H9 (cell line): ENCODE data around the gene PTPRN2. TPM values are rescaled to one million over a fixed set of nuclear protein-coding genes. Genes with fewer than 3 reads are reported as not detected.

Source experiments
- DNase-seq: peaks from one replicate; pipeline ENCODE4 v3.0.0-alpha.2; 2017
- H2AFZ ChIP-seq: one replicate; pipeline ENCODE4 v1.6.1; 2013; ENCODE audit warnings: mild to moderate bottlenecking, low read length, control low read depth, moderate library complexity
- H2AK5ac ChIP-seq: 2 replicates; pipeline ENCODE4 v1.6.1; 2013; ENCODE audit warnings: low read length, control low read depth, mixed read lengths; ENCODE audit not compliant: insufficient read length
- H2BK120ac ChIP-seq: one replicate; pipeline ENCODE4 v1.6.1; 2013; ENCODE audit warnings: low read depth, mild to moderate bottlenecking, low read length, control low read depth, inconsistent platforms; ENCODE audit not compliant: poor library complexity, severe bottlenecking
- H2BK12ac ChIP-seq: 2 replicates; pipeline ENCODE4 v1.6.1; 2013; ENCODE audit warnings: low read length, control low read depth, mixed read lengths, low read depth; ENCODE audit not compliant: insufficient read length
- H2BK15ac ChIP-seq: 2 replicates; pipeline ENCODE4 v1.6.1; 2013; ENCODE audit warnings: low read depth, low read length, control low read depth
- H2BK20ac ChIP-seq: one replicate; pipeline ENCODE4 v1.6.1; 2013; ENCODE audit warnings: low read depth, mild to moderate bottlenecking, low read length, control low read depth, inconsistent platforms; ENCODE audit not compliant: poor library complexity, severe bottlenecking
- H2BK5ac ChIP-seq: 2 replicates; pipeline ENCODE4 v1.6.1; 2013; ENCODE audit warnings: low read length, control low read depth, mixed read lengths; ENCODE audit not compliant: insufficient read length
- H3K14ac ChIP-seq: 2 replicates; pipeline ENCODE4 v1.6.1; 2013; ENCODE audit warnings: low read length, control low read depth; ENCODE audit not compliant: insufficient read depth
- H3K18ac ChIP-seq: 2 replicates; pipeline ENCODE4 v1.6.1; 2013; ENCODE audit warnings: low read depth, mild to moderate bottlenecking, mixed read lengths, low read length, control low read depth; ENCODE audit not compliant: insufficient read length
- H3K23ac ChIP-seq: 2 replicates; pipeline ENCODE4 v1.6.1; 2013; ENCODE audit warnings: low read length, control low read depth, mixed read lengths, low read depth; ENCODE audit not compliant: insufficient read length
- H3K23me2 ChIP-seq: 2 replicates; pipeline ENCODE4 v1.6.1; 2013; ENCODE audit warnings: low read depth, mild to moderate bottlenecking, mixed read lengths, low read length, control low read depth; ENCODE audit not compliant: insufficient read length, poor library complexity, severe bottlenecking
- H3K27ac ChIP-seq: 2 replicates; pipeline ENCODE4 v1.5.1; 2013; ENCODE audit warnings: low read length, control low read depth, mixed read lengths, low read depth; ENCODE audit not compliant: insufficient read length
- H3K27me3 ChIP-seq: 2 replicates; pipeline ENCODE4 v1.6.1; 2013; ENCODE audit warnings: low read length, control low read depth, inconsistent platforms; ENCODE audit not compliant: insufficient read depth
- H3K4ac ChIP-seq: 2 replicates; pipeline ENCODE4 v1.6.1; 2013; ENCODE audit warnings: low read depth, mild to moderate bottlenecking, control low read depth, inconsistent platforms, low read length, moderate library complexity
- H3K4me1 ChIP-seq: 2 replicates; pipeline ENCODE4 v1.6.1; 2013; ENCODE audit warnings: low read length, control low read depth, inconsistent platforms; ENCODE audit not compliant: insufficient read depth
- H3K4me2 ChIP-seq: 2 replicates; pipeline ENCODE4 v1.6.1; 2013; ENCODE audit warnings: low read length, control low read depth, mixed read lengths; ENCODE audit not compliant: insufficient read length, insufficient read depth
- H3K56ac ChIP-seq: 2 replicates; pipeline ENCODE4 v1.6.1; 2013; ENCODE audit warnings: low read depth, mild to moderate bottlenecking, mixed read lengths, low read length, control low read depth; ENCODE audit not compliant: insufficient read length
- H3K79me1 ChIP-seq: 2 replicates; pipeline ENCODE4 v1.6.1; 2013; ENCODE audit warnings: low read depth, mild to moderate bottlenecking, moderate library complexity, low read length, control low read depth, inconsistent platforms; ENCODE audit not compliant: insufficient read depth, poor library complexity, severe bottlenecking
- H3K79me2 ChIP-seq: 2 replicates; pipeline ENCODE4 v1.6.1; 2013; ENCODE audit warnings: low read length, control low read depth, inconsistent platforms; ENCODE audit not compliant: insufficient read depth
- H3K9ac ChIP-seq: 2 replicates; pipeline ENCODE4 v1.6.1; 2013; ENCODE audit warnings: low read length, control low read depth, mixed read lengths; ENCODE audit not compliant: insufficient read length; ENCODE audit errors: extremely low read depth
- H3K9me3 ChIP-seq: one replicate; pipeline ENCODE4 v1.6.1; 2013; ENCODE audit warnings: low read depth, low read length, inconsistent platforms; ENCODE audit not compliant: control insufficient read depth
- H3T11ph ChIP-seq: one replicate; pipeline ENCODE4 v1.6.1; 2013; ENCODE audit warnings: mild to moderate bottlenecking, low read length, control low read depth, inconsistent platforms
- H4K20me1 ChIP-seq: one replicate; pipeline ENCODE4 v1.6.1; 2013; ENCODE audit not compliant: control insufficient read depth, insufficient read length, insufficient read depth
- H4K5ac ChIP-seq: 2 replicates; pipeline ENCODE4 v1.6.1; 2013; ENCODE audit warnings: low read depth, mild to moderate bottlenecking, mixed read lengths, low read length, control low read depth; ENCODE audit not compliant: insufficient read length
- H4K8ac ChIP-seq: replicated peaks from 2 replicates; pipeline ENCODE4 v1.6.1; 2013; ENCODE audit warnings: low read length, control low read depth, mixed read lengths, low read depth; ENCODE audit not compliant: insufficient read length
- H4K91ac ChIP-seq: 2 replicates; pipeline ENCODE4 v1.6.1; 2013; ENCODE audit warnings: low read depth, mild to moderate bottlenecking, moderate library complexity, mixed read lengths, low read length, control low read depth; ENCODE audit not compliant: insufficient read length
- H3K27ac Mint-ChIP-seq, 3 experiments: 2 replicates in 2 of 3; 3 replicates in 1 of 3; pipeline ENCODE4 v1.8.0; 2020 to 2021; ENCODE audit warnings: mixed read lengths in 3 of 3, mild to moderate bottlenecking in 1 of 3, moderate library complexity in 1 of 3
- H3K27me3 Mint-ChIP-seq: 2 replicates; pipeline ENCODE4 v1.8.0; 2021; ENCODE audit warnings: low read depth, mild to moderate bottlenecking, moderate library complexity, mixed read lengths
- H3K36me3 Mint-ChIP-seq, 3 experiments: 2 replicates in 2 of 3; 3 replicates in 1 of 3; pipeline ENCODE4 v1.8.0; 2020 to 2021; ENCODE audit warnings: low read depth in 3 of 3, mixed read lengths in 3 of 3; ENCODE audit not compliant: insufficient read depth in 1 of 3
- H3K4me1 Mint-ChIP-seq, 2 experiments: 2 replicates each; pipeline ENCODE4 v1.8.0; 2020; ENCODE audit warnings: mixed read lengths in 2 of 2
- H3K4me3 Mint-ChIP-seq, 2 experiments: 2 replicates in 1 of 2; 3 replicates in 1 of 2; pipeline ENCODE4 v1.8.0; 2020 to 2021; ENCODE audit warnings: mild to moderate bottlenecking in 2 of 2, mixed read lengths in 2 of 2, moderate library complexity in 1 of 2
- H3K9me3 Mint-ChIP-seq, 2 experiments: 2 replicates in 1 of 2; 3 replicates in 1 of 2; pipeline ENCODE4 v1.8.0; 2020; ENCODE audit warnings: mild to moderate bottlenecking in 2 of 2, mixed read lengths in 2 of 2, moderate library complexity in 1 of 2
- CTCF ChIP-seq: fragments of 200-600 bp; sonication (generic); conservative IDR thresholded peaks from 3 replicates; pipeline ENCODE4 v1.8.0; 2021; ENCODE audit warnings: antibody characterized with exemption, mild to moderate bottlenecking
- WGBS: extraction: QIAGEN DNeasy Blood & Tissue Kit; methylation state at CpG from one replicate; pipeline ENCODE4 v1.1.7; 2013; ENCODE audit warnings: missing lambda C conversion rate, low lambda C conversion rate, mixed read lengths; ENCODE audit not compliant: insufficient read length; ENCODE audit errors: extremely low coverage; 5-methylcytosine and 5-hydroxymethylcytosine counted together
- total RNA-seq: library from RNA; stranded (reverse); gene quantifications from 2 replicates; pipeline ENCODE4 v1.2.1, GENCODE V29; 2021

The PTPRN2 gene
- total RNA-seq, 1 experiment from 2014 or later: 5.2 TPM

GRCh38 chr7:158187694-158187994 lies 400.0 kb downstream of the PTPRN2 start:
- Histone ChIP-seq H2BK5ac (no peak overlapping the region), H3K27me3 (no peaks in the 10 kb centered on the region), H3K79me1 (no peaks in the 10 kb centered on the region), H3K4me2 (no peak overlapping the region), H4K20me1 (no peaks in the 10 kb centered on the region), H3K4ac (no peak overlapping the region), H3K79me2 (no peaks in the 10 kb centered on the region), H2AFZ (no peak overlapping the region), H3K23ac (no peak overlapping the region), H2BK120ac (no peak overlapping the region), H3K27ac (no peak overlapping the region), H3K9ac (no peak overlapping the region), H3K23me2 (no peaks in the 10 kb centered on the region), H3K4me1 (no peaks in the 10 kb centered on the region), H4K5ac (no peak overlapping the region), H2BK12ac (no peak overlapping the region), H4K8ac (no peak overlapping the region), H3K18ac (no peak overlapping the region), H2BK15ac (no peak overlapping the region), H4K91ac (no peak overlapping the region), H3K9me3 (no peaks in the 10 kb centered on the region), H3K14ac (no peak overlapping the region), H3K56ac (no peak overlapping the region), H2AK5ac (no peak overlapping the region), H2BK20ac (no peak overlapping the region), H3T11ph (no peak overlapping the region)
- H3K4me3 Mint-ChIP-seq: no peak overlapping the region
- no peak overlapping the region for H3K27ac Mint-ChIP-seq
- peaks cover 3 to 4% of the 10 kb centered on the region in 2 experiments; a peak in 2 of 4 replicates for H3K4me1 Mint-ChIP-seq
- H3K27me3 Mint-ChIP-seq: peaks cover 3% of the 10 kb centered on the region; the same call in 1 of the 2 replicates
- TF ChIP-seq CTCF: no peak
- peaks cover 4% of the 10 kb centered on the region in 2 experiments; a peak in 3 of 5 replicates for H3K9me3 Mint-ChIP-seq
- WGBS: no CpG with 5 or more reads among the region's 7 CpGs
- DNase-seq: no peak
- peaks cover 0 to 2% (median 0%) of the 10 kb centered on the region in 3 experiments; a peak in 2 of 7 replicates for H3K36me3 Mint-ChIP-seq
